IMR-90 (cell line): ENCODE results near the gene MYO9A. TPM values are rescaled to one million over a fixed set of nuclear protein-coding genes. Genes with fewer than 3 reads are reported as not detected.

ENCODE experiments used
- ATAC-seq: fragments of 200-7000 bp; cut with Tn5 transposase; 2 replicates; pipeline ENCODE4 v1.9.1; 2020; ENCODE audit warnings: low read depth, mild to moderate bottlenecking, moderate library complexity
- BruUV-seq: library from RNA; stranded (reverse); fragments of 400-500 nt; replicated peaks from 2 replicates; lab custom pipeline; 2021; lab: Mats Ljungman, UMichigan
- CTCF ChIA-PET: fragments of 300-600 bp; formaldehyde crosslinking; extraction: SDS; loops from one replicate; lab custom pipeline; 2021; ENCODE audit warnings: antibody characterized with exemption; lab: Yijun Ruan, JAX
- POLR2A ChIA-PET: fragments of 300-600 bp; sonication (Branson Sonifier 250); formaldehyde crosslinking; loops from one replicate; lab custom pipeline; 2022; ENCODE audit warnings: antibody characterized with exemption; ENCODE audit not compliant: unreplicated experiment; lab: Charles Lee
- DNase-seq: peaks from one replicate; pipeline ENCODE4 v3.0.0; 2013
- H2AFZ ChIP-seq: replicated peaks from 2 replicates; pipeline ENCODE3; 2013; ENCODE audit warnings: low read length, mild to moderate bottlenecking; ENCODE audit not compliant: poor library complexity
- H2AK5ac ChIP-seq: 2 replicates; pipeline ENCODE4 v1.6.1; 2013; ENCODE audit warnings: low read depth, low read length, inconsistent platforms
- H2AK9ac ChIP-seq: replicated peaks from 2 replicates; pipeline ENCODE3; 2013; ENCODE audit warnings: mild to moderate bottlenecking, low read depth, low read length, moderate library complexity; ENCODE audit not compliant: poor library complexity
- H2BK120ac ChIP-seq: 2 replicates; pipeline ENCODE4 v1.6.1; 2013; ENCODE audit warnings: low read depth, low read length, inconsistent platforms
- H2BK15ac ChIP-seq: 3 replicates; pipeline ENCODE4 v1.6.1; 2013; ENCODE audit warnings: low read depth, low read length, inconsistent platforms
- H2BK20ac ChIP-seq: 2 replicates; pipeline ENCODE4 v1.6.1; 2013; ENCODE audit warnings: low read depth, mild to moderate bottlenecking, inconsistent platforms, low read length, moderate library complexity
- H2BK5ac ChIP-seq: 2 replicates; pipeline ENCODE4 v1.6.1; 2013; ENCODE audit warnings: mild to moderate bottlenecking, low read depth, low read length, inconsistent platforms; ENCODE audit not compliant: poor library complexity, severe bottlenecking
- H3K14ac ChIP-seq: replicated peaks from 2 replicates; pipeline ENCODE4 v1.6.1; 2013; ENCODE audit warnings: low read depth, low read length, inconsistent platforms
- H3K18ac ChIP-seq: 2 replicates; pipeline ENCODE4 v1.6.1; 2013; ENCODE audit warnings: low read depth, low read length, control low read depth
- H3K23ac ChIP-seq: 2 replicates; pipeline ENCODE4 v1.6.1; 2013; ENCODE audit warnings: low read depth, low read length, inconsistent platforms
- H3K27ac ChIP-seq: 2 replicates; pipeline ENCODE4 v1.5.1; 2013; ENCODE audit warnings: mild to moderate bottlenecking, control low read depth, low read length; ENCODE audit not compliant: insufficient read depth
- H3K27me3 ChIP-seq: 2 replicates; pipeline ENCODE4 v1.6.1; 2013; ENCODE audit warnings: low read length; ENCODE audit not compliant: control insufficient read depth, insufficient read depth
- H3K36me3 ChIP-seq: 2 replicates; pipeline ENCODE4 v1.6.1; 2013; ENCODE audit warnings: low read length, mixed read lengths; ENCODE audit not compliant: control insufficient read depth, insufficient read depth
- H3K4ac ChIP-seq: 2 replicates; pipeline ENCODE4 v1.6.1; 2013; ENCODE audit warnings: low read depth, low read length, inconsistent platforms
- H3K4me1 ChIP-seq: 2 replicates; pipeline ENCODE4 v1.6.1; 2013; ENCODE audit warnings: low read length, mixed read lengths; ENCODE audit not compliant: control insufficient read depth, insufficient read depth
- H3K4me2 ChIP-seq: 2 replicates; pipeline ENCODE4 v1.6.1; 2013; ENCODE audit warnings: low read depth, mild to moderate bottlenecking, control low read depth, low read length, moderate library complexity
- H3K4me3 ChIP-seq: 2 replicates; pipeline ENCODE4 v1.5.1; 2013; ENCODE audit warnings: low read depth, mild to moderate bottlenecking, control low read depth, low read length, moderate library complexity; ENCODE audit not compliant: insufficient read depth
- H3K56ac ChIP-seq: 2 replicates; pipeline ENCODE4 v1.6.1; 2013; ENCODE audit warnings: low read length, inconsistent platforms; ENCODE audit not compliant: insufficient read depth; ENCODE audit errors: extremely low read depth
- H3K79me1 ChIP-seq, 2 experiments: 2 replicates each; pipeline ENCODE4 v1.6.1; 2013; ENCODE audit warnings: low read length in 2 of 2, inconsistent platforms in 1 of 2, low read depth in 1 of 2
- H3K9ac ChIP-seq: 2 replicates; pipeline ENCODE4 v1.6.1; 2013; ENCODE audit warnings: low read depth, low read length, control low read depth
- H3K9me1 ChIP-seq: 2 replicates; pipeline ENCODE4 v1.6.1; 2013; ENCODE audit warnings: low read length, inconsistent platforms; ENCODE audit not compliant: insufficient read depth
- H3K9me3 ChIP-seq: 2 replicates; pipeline ENCODE4 v1.6.1; 2013; ENCODE audit warnings: low read length; ENCODE audit not compliant: control insufficient read depth, insufficient read depth
- H4K20me1 ChIP-seq: 2 replicates; pipeline ENCODE4 v1.6.1; 2013; ENCODE audit warnings: low read length, inconsistent platforms; ENCODE audit not compliant: insufficient read depth
- H4K5ac ChIP-seq: 2 replicates; pipeline ENCODE4 v1.6.1; 2013; ENCODE audit warnings: mild to moderate bottlenecking, low read depth, low read length, control low read depth
- H4K8ac ChIP-seq, 2 experiments: 2 replicates each; pipeline ENCODE4 v1.6.1; 2013; ENCODE audit warnings: low read depth in 2 of 2, low read length in 2 of 2, control low read depth in 1 of 2, inconsistent platforms in 1 of 2
- H4K91ac ChIP-seq: 2 replicates; pipeline ENCODE4 v1.6.1; 2013; ENCODE audit warnings: low read depth, low read length, inconsistent platforms; ENCODE audit not compliant: insufficient read depth
- CTCF ChIP-seq: conservative IDR thresholded peaks from 2 replicates; pipeline ENCODE4 v1.5.1; 2012; ENCODE audit warnings: mild to moderate bottlenecking, low read depth, low read length, improper control_type of control experiment
- MAFK ChIP-seq: IDR thresholded peaks from 2 replicates; pipeline ENCODE4 v1.6.1; 2012; ENCODE audit warnings: low read depth, low read length, improper control_type of control experiment
- MXI1 ChIP-seq: IDR thresholded peaks from 2 replicates; pipeline ENCODE4 v1.6.1; 2012; ENCODE audit warnings: low read depth, mild to moderate bottlenecking, low read length, moderate library complexity, borderline replicate concordance
- RCOR1 ChIP-seq: IDR thresholded peaks from 2 replicates; pipeline ENCODE4 v1.6.1; 2012; ENCODE audit warnings: mild to moderate bottlenecking, low read length, improper control_type of control experiment; ENCODE audit not compliant: insufficient replicate concordance
- USF2 ChIP-seq: fragments of 150-350 bp; IDR thresholded peaks from 2 replicates; pipeline ENCODE4 v1.6.1; 2017; ENCODE audit warnings: mild to moderate bottlenecking, antibody characterized with exemption, low read length, low read depth
- WGBS, 2 experiments: methylation state at CpG; one replicate each; pipeline versions ENCODE4 v1.1.5 to v1.1.7; 2013; ENCODE audit warnings: missing lambda C conversion rate in 2 of 2; ENCODE audit not compliant: insufficient read length in 1 of 2; ENCODE audit errors: extremely low coverage in 2 of 2; 5-methylcytosine and 5-hydroxymethylcytosine counted together
- dilution Hi-C: fragments of 300-500 bp; cut with HindIII; formaldehyde crosslinking; loops from one replicate; pipeline ENCODE4 v1.14.3; 2018; ENCODE audit warnings: low sequenced_read_pairs; ENCODE audit not compliant: unreplicated experiment
- in situ Hi-C: fragments of 300-500 bp; cut with MboI; formaldehyde crosslinking; loops from 3 replicates; pipeline ENCODE4 v1.14.3; 2019; ENCODE audit warnings: low sequenced_read_pairs, inconsistent platforms, mixed read lengths
- intact Hi-C: fragments of 100-400 bp; cut with micrococcal nuclease; formaldehyde crosslinking; loops from 2 replicates; pipeline ENCODE4 v1.10.0; 2022
- polyA plus RNA-seq, 3 experiments: library from polyadenylated mRNA; depleted of rRNA; stranded (reverse); fragments of >200 nt; gene quantifications; 2 replicates each; pipeline ENCODE4 v1.2.3, GENCODE V29; 2012; ENCODE audit warnings: low replicate concordance in 1 of 3
- total RNA-seq: library from RNA; depleted of rRNA; stranded (reverse); fragments of >200 nt; gene quantifications from 2 replicates; pipeline ENCODE4 v1.2.3, GENCODE V29; 2012
- TF ChIP-seq, protein P1 (sequence below): fragments of 150-350 bp; IDR thresholded peaks from 2 replicates; pipeline ENCODE4 v1.6.1; 2016; ENCODE audit warnings: low read depth, mild to moderate bottlenecking, low read length, moderate library complexity, borderline replicate concordance

The MYO9A gene
- total and polyA plus RNA-seq, 2 of the 4 experiments (the other 2 are of a cell fraction), result 6.0 to 49.5 TPM

DNA sequence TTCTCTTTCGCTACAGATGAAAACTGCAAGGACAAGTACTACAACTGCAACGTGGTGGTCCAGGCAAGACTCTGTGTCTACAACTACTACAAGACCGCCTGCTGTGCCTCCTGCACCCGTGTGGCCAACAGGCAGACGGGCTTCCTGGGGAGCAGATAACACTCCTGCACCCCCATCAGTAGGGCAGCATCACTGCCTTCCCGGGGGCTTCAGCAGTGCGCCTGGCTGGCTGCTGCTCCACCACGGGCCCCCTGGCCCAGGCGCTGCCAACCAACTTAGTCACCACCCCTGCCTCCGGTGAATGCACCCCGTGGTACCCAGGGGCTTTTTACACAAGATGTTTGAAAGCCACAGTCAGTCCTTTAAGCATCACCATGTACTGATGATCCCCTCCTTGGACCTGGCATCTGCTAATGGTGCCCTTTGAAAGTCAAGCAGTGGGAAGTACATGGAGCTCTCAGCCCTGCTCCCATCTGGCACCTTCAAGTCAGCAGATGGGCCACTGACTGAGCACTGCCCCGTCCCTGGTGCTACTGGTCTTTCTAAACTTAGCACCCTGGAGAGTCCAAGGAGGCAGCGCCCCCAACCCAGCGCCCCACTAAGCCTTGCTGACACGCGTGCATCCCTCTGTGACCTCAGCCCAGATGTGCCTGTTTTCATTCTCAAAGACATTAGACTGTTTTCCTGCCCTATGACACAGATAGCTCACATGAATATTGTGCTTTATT is 340.6 kb downstream of the MYO9A start:
- intact Hi-C loops (no loop called here), dilution Hi-C loops (no loop called here), in situ Hi-C loops (no loop called here)
- peaks cover 16% of the 10 kb centered on the region for H3K36me3 ChIP-seq
- WGBS, 2 experiments, result 93% methylated on average over 8 of the region's 16 CpGs; no CpG with 5 or more reads in 1 of the 2 experiments
- no peak overlapping the region for H3K4me3 ChIP-seq
- H3K9ac ChIP-seq, result no peak overlapping the region
- H3K14ac ChIP-seq, result no peak overlapping the region
- BruUV-seq, result no TSS peak
- ATAC-seq (no peak), DNase-seq (no peak)
- no peak overlapping the region for H3K27ac ChIP-seq
- no peak overlapping the region for H2BK15ac ChIP-seq
- H2BK5ac ChIP-seq, result no peak overlapping the region
- H2AK5ac ChIP-seq, result peak overlapping the region; percentile 74
- H2AFZ ChIP-seq, result no peak overlapping the region
- H2BK20ac ChIP-seq, result no peak overlapping the region
- TF ChIP-seq, protein P1, sequence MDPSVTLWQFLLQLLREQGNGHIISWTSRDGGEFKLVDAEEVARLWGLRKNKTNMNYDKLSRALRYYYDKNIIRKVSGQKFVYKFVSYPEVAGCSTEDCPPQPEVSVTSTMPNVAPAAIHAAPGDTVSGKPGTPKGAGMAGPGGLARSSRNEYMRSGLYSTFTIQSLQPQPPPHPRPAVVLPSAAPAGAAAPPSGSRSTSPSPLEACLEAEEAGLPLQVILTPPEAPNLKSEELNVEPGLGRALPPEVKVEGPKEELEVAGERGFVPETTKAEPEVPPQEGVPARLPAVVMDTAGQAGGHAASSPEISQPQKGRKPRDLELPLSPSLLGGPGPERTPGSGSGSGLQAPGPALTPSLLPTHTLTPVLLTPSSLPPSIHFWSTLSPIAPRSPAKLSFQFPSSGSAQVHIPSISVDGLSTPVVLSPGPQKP, result no peak
- TF ChIP-seq MXI1, result no peak
- no peak for TF ChIP-seq MAFK
- no peak for TF ChIP-seq CTCF
- TF ChIP-seq USF2, result no peak
- TF ChIP-seq RCOR1, result no peak
- H3K4ac ChIP-seq, result no peak overlapping the region
- no peaks in the 10 kb centered on the region for H3K27me3 ChIP-seq
- H2AK9ac ChIP-seq, result no peak overlapping the region
- H3K9me3 ChIP-seq, result no peaks in the 10 kb centered on the region
- no peak overlapping the region for H3K23ac ChIP-seq
- peaks cover 18% of the 10 kb centered on the region for H3K4me1 ChIP-seq
- ChIA-PET POLR2A (no interaction called here), CTCF (no interaction called here)
- no peak overlapping the region for H4K91ac ChIP-seq
- no peak overlapping the region for H4K5ac ChIP-seq
- H3K4me2 ChIP-seq, result no peak overlapping the region
- no peak overlapping the region for H2BK120ac ChIP-seq
- H3K9me1 ChIP-seq, result peaks cover 12% of the 10 kb centered on the region
- no peaks in the 10 kb centered on the region for H3K79me1 ChIP-seq
- H3K56ac ChIP-seq, result no peak overlapping the region
- H3K18ac ChIP-seq, result no peak overlapping the region
- no peak overlapping the region for H4K8ac ChIP-seq
- H4K20me1 ChIP-seq, result no peaks in the 10 kb centered on the region
